Activated gamma-delta T cell treated with Interleukin-2 at 50 U/mL for 16 hours (primary cell): ENCODE data around the gene CCDC81.
"Not testable (repeated sequence)": the region's sequence is repeated elsewhere in the genome, so short reads cannot be mapped to it uniquely, and the experiment has no call there.

Experiments
- DNase-seq: peaks from one replicate; pipeline ENCODE4 v3.0.0-alpha.2; 2020

The CCDC81 gene

DNA sequence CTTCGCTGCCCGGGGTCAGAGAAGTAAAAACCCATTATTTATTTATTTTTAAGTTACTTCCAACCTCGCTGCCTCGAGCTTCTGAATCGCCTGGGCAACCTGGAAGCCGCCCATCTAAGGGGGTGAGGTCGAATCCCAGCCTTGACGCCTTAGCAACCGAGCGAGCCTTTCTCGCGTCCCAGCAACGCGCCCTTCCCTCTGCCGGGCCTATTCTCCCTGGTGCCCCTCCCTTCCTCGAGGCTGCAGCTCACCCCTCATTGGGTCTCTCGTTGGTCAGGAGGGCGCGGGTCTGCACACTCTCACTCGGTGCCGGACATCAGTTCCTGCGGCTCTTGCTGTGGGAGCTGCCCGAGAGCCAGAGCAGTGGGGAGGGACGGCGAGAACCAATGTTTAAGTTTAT lies at the start of gene CCDC81:
TSS of gene CCDC81 (plus strand) at position 302 of the 400 bp plus-strand sequence. CDS start 277 bp downstream, outside the sequence.
- no peak for DNase-seq

DNA sequence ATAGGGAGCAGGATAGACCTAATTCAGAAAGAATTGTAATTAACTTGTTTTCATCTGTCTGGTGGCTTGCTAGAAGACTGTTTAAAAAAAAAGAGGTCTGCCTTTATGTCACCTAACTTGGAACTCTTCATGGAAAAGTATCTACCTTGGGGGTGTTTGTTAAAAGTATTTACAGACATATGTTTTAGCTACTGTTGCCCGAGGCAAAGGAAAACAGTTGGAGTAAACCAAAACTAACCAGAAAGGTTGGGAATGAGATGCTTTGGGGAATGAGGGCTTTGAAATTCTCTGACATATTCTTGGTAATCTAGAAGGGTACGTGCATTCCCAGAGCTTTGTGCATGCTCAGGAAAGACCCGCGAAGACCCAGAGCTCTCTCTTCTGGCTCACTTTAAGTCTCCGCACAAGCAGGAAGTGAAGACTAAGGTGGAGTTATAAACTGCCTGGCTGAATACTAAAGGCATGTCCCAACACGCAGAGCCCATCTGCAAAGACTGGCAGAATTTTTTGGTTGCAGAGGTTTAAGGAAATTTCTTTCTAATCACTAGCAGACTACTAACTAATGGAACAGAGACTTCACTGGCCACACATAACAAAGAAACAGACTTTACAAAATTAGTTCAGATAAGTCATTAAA lies 39.4 kb upstream of the CCDC81 start:
- DNase-seq, result no peak

DNA sequence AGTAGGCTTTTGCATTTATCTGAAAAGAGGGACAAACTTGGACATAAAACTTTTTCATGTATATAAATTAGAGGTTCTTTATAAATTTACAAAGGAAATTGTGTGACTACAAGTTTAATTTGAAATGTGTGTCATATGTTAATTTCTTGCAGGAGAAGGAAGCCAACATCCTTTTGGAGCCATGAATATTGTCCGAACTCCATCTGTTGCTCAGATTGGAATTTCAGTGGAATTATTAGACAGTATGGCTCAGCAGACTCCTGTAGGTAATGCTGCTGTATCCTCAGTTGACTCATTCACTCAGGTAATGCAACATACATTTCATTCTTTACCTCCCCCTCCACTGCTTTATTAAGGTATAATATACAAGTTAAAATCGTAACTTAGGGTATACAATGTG lies 37.5 kb upstream of the CCDC81 start:
- DNase-seq, result no peak

DNA sequence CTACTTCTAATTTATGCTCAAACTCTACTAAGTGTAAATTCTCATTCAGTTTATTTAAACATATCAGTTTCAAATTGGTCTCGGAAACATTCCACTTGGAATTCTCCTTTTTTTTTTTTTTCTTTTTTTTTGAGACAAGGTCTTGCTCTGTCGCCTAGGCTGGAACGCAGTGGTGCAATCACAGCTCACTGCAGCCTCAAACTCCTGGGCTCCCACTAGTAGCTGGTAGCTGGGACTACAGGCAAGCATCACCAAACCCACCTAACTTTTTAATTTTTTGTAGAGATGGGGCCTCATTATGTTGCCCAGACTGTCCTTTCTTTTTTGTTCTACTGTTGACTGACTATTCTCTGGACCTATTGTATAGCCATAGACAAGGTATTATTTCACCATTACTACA lies 33.3 kb upstream of the CCDC81 start:
- DNase-seq, result no peak

DNA sequence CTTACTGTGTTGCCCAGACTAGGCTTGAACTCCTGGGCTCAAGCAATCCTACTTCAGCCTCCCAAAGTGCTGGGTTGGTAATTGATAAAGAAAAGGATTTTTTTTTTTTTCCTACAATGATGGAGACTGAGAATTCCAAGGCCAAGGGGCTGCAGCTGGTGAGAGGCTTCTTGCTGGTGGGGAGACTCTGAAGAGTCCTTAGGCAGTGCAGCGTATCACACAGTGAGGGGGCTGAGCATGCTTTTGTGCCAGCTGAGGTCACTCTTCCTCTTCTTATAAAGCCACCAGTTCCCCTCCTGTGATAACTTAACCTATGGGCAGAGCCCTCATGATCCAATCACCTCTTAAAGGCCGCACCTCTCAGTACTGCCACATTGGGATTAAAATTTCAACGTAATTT lies 28.2 kb upstream of the CCDC81 start:
- DNase-seq, result no peak

DNA sequence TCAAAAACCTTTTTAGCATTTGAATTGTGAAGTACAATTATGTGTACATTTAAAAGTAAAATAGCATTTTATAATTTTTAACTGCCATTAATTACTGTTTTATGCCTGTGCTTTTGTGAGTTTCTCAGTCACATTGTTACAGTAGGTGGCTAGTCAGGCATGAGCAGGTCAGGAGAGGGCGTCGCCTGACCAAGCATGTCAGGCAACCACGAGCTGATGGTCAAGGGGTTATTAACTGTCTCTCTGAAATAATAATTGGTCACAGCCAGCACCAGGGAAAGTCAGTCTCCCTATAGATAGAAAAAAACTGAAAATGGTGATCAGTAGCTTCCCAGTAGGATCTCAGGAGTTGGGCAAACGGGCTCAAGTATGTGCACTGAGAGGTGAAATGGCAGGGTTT lies 19.4 kb upstream of the CCDC81 start:
- no peak for DNase-seq

DNA sequence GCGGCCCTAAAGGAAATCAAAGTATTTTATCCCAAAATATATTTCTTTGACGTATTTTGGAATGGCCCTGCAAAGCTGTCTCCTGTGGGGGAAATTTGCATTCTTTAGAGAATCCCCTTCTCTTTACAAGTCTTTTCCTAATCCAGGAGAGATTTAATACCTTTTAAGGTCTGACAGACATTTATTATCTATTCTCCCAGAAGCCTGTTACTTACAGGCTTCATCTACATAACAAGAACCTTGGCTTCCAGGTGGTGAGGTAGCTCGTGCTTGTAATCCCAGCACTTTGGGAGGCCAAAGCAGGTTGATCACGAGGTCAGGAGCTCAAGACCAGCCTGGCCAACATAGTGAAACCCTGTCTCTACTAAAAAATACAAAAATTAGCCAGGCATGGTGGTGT lies 17.3 kb upstream of the CCDC81 start:
- DNase-seq, result not testable (repeated sequence)

DNA sequence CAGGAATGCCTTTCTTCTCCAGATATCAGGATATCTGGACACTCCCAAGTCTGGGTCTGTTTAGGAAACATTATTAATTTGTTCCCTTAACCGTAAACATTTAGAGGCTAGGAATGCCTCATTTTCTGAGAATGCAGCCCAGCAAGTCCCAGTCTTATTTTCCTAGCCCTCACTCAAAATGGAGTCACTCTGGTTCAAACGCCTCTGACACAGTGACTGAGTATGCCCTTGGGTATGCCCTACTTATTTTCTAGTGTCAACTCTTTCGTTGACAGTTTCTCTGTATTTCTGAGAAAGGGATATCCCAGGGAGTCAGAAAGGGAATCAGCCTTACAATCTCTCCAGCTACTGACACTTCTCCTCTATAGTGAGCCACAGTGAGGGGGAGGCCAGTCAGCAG lies 16.0 kb upstream of the CCDC81 start:
- no peak for DNase-seq

DNA sequence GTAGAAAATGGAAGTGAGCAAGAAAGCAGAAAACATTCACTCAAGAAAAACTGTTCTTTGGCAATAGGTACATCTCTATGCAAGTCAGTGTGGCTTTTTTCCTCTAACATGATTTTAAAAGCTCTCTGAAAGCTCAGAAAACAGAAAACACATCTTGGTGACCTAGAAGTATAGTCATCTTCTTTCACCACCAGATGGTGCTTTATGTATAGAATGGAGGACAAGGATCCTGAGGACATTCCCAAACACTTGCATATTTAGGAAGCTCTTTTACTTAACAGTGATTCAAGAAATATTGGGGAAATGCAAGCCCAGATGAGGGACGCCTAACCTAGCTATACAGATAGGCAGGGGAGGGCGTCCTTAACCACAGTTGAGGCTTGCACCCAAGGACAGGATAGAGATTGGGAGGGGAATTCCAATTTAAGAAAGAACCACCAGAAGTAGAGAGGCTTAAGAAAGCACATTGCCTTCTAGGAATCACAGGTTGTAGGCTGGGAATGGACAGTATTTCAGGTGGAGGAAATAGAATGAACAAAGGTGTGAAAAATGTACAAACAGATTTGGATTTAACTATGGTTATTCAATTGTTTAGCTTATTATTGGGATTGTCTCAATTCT lies 13.8 kb upstream of the CCDC81 start:
- DNase-seq, result no peak

DNA sequence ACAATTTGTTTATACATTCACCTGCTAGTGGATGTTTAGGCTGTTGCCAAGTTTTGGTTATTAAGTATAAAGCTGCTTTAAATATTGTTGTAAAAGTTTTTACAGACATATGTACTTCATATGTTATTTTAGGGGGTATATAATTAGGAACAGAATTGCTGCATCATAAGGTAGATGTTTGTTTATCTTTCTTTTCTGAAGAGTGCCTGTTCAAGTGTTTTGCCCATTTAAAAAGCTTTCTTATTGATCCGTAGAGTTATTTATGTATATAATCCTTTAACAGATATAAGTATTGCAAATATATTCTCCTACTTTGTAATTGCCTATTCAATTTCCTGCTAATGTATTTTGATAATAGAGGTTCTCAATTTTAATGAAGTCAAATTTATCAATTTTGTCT lies 11.3 kb upstream of the CCDC81 start:
- DNase-seq, result no peak

DNA sequence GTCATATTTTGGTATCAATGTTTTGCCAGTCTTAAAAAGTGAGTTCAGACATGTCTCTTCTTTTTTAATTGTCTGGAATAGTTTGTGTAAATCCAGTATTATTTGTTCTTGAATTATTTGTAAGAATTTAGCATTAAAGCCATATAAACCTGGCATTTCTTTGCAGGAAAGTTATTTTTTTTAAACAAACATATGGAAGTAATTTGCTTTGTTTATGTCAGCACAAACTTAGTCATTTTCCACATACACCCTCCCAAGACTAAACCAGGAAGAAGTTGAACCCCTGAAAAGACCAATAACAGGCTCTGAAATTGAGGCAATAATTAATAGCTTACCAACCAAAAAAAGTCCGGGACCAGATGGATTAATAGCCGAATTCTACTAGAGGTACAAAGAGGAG lies 9.1 kb upstream of the CCDC81 start:
- no peak for DNase-seq

DNA sequence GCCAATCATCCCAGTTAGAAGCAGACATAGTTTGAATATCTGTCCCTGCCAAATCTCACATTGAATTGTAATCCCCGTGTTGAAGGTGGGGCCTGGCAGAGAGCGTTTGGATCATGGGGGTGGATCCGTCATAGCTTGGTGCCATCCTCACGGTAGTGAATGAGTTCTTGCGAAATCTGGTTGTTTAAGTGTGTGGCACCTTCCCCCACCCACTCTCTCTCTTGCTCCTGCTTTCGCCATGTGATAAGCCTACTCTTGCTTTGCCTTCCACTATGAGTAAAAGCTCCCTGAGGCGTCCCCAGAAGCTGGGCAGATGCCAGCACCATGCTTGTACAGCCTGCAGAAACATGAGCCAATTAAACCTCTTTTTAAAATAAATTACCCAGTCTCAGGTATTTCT lies 5.0 kb upstream of the CCDC81 start:
- DNase-seq, result no peak

DNA sequence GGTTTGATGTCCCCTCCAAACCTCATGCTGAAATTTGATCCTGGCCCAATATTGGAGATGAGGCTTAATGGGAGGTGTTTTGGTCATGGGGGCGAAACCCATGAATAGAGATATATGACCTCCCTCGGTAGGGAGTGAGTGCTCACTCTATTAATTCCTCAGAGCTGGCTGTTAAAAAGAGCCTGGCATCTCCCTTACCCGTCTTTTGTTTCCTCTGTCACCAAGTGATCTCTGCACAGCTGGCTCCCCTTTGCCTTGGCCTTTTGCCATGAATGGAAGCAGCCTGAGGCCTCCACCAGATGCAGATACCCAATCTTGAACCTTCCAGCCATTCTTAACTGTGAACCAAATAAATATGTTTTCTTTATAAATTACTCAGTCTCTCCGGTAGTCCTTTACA lies 4.5 kb upstream of the CCDC81 start:
- no peak for DNase-seq

DNA sequence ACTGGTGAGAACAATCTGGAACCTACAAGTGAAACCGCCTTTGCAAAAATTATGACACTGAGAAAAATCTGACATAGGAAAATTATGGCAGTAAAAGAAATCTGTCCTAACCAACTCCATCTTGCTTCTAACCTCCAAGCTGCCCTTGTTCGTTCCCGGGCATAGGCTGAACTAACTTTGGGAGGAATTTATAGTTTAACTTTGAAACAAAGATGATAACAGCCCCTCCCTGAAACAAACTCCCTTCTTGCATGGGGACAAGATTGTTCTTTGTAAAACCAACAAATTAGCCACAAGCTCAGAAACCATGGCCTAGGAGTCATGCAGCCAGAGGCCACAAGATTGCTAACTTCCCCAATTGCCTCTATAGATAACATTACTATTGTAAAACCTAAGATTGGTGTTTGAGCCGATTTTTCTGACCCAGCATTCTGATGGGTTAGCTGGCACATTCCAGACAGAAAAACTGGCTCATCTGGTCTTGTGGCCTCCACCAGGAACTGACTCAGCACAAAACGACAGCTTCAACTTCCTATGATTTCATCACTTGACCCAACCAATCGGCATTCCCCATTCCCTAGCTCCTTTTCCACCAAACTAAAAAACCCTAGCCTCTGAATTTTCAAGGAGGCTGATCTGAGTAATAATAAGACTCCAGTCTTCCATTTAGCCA lies 3.6 kb upstream of the CCDC81 start:
- no peak for DNase-seq

DNA sequence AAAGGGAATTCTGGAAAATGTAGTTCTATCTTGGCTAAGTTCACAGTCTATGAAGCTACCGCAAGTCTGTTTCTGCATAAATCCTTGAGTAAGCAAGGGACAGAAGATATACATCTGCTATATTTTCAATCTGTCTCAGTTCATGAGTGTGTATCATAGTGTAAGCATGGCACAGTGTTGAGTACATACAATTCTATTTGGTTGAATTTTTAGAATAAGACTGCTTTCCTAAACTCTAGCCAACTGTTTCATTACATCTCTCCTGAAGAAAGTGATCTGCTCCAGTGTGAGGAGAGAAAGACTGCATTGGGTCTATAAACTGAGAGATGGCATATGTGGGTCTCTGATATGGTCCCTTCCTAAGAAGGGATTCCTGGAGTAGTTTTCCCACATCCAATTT lies 2.6 kb upstream of the CCDC81 start:
- DNase-seq, result no peak

DNA sequence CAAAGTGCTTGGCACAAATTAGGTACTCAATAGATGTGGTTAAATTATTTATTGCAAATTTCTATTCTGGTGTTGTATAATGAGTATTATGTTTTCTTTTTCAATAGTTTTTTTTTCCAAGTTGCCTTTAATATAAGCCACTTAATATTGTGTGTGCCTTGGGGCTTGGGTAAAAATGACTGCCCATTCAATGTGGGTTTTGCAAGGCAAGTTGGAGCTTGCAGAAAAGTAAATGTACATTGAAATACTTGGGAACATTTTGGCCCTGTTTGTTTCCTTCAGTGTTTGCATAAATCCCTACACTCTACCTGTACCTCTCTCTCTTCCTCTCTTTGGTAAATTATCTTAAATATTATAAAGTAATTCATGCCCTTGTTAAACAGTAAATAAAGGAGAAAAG lies 2.1 kb upstream of the CCDC81 start:
- no peak for DNase-seq

DNA sequence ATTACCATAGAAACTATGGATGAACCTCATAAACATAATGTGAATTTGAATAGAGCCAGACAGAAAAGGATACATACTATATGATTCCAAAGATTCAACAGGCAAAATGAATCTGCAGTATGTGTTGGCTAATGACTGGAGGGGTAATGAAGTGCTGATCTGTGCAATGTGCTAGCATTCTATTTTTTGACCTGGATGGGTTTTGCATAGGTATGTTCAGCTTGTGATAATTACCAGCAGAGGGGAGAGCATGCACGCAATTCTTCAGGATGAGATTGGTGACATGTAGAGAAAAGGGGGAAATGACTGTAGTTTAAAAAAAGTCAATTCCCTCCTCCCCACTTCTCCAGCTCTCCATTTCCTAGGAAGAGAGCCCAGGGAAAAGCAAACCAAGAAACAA lies 618 bp upstream of the CCDC81 start:
- no peak for DNase-seq

DNA sequence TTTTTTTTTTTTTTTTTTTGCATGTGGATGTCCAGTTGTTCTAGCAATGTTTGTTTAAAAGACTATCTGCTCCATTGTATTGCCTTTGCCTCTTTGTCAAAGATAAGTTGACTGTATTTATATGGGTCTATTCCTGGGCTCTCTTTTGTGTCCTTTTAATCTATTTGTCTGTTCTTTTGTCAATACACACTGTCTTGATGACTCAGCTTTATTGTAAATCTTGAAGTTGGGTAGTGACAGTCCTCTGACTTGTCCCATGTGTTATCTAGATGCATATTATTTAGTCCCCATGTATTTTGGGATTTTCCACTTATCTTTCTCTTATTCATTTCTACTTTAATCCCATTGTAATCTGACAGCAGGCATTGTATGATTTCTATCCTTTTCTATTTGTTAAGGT lies 3.3 kb downstream of the CCDC81 start:
- no peak for DNase-seq

DNA sequence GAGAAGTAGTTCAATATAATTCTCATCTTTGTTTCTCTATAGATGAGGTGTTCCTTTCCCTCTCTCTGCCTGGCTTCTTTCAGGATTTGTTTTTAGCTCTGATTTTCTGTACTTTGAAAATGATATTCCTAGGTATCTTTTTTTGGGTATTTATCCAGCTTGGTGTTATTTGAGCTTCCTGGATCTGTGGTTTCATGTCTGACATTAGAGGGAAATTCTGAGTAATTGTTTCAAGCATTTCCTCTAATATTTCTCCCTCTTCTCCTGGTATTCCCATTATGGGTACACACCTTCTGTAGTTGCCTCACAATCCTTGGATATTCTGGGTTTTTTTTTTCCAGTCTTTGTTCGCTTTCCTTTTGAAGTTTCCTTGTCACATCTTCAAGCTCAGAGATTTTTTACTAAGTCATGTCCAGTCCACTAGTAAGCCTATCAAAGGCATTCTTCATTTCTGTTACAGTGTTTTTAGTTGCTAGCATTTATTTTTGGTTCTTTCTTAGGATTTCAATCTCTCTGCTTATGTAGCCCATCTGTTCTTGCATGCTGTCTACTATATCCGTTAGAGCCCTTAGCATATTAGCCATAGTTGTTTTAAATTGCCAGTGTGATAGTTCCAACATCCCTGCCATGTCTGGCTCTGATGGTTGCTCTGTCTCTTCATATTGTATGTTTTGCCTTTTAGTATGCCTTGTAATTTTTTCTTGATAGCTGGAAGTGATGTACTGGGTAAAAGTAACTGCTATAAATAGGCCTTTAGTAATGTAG lies 5.8 kb downstream of the CCDC81 start:
- no peak for DNase-seq

DNA sequence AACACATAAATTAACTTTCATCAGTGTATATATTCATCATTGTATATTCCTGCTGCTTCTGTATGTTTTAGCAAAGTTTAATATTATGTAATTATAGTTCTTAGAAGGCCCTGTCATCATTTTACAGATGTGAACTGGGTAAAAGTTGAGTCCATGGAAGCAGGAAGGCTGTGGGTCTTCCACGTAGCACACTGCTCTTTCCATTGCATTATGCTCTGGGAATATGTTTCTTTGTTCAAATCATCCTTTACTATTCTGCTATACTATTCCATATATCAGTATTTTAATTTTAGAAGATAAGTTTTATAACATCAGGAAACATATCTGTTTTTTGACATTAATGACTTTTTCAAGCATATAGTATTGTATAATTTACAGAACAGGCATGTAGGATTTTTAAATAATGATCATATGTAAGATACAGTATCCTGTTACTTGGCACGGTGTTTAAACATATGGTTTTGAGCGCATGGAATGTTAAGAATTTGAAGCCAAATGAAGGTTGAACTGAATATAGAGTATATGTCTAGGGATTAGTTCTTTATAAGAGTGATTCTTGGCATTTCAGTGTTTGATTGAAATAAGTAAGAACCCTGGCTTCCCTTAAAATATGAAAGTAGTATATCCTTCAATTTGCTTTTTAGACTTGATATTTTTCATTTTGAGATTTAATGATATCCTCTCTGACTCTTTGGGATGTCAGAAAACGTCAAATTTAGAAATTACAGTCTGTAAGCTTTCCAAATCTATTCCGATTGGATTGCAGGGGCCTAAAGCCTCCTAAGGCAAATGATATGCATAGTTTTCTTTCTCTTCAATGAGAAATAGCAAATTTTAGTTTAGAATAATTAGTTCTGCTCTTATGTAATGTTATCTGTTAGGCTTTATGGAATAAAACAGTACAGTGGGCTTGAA lies 8.6 kb downstream of the CCDC81 start:
- no peak for DNase-seq

DNA sequence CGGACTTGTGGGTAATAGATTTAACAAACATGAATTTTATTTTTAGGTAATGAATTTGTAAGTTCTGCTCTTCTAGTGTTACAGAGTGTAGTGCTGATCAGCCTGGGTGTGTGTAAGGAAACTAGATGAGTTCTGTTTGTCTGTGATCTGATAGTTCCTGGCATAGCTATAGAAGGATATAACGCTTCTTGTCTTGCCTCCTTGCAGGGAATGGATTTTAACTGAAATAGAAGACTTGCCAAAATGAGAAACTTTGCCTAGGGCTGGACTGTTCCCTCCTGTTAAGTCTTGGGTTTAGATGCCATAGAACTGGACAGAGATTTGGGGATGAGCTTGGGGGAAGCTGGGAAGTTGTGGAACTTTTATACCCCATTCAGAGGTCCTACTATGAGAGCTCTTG lies 11.6 kb downstream of the CCDC81 start:
- DNase-seq, result no peak

DNA sequence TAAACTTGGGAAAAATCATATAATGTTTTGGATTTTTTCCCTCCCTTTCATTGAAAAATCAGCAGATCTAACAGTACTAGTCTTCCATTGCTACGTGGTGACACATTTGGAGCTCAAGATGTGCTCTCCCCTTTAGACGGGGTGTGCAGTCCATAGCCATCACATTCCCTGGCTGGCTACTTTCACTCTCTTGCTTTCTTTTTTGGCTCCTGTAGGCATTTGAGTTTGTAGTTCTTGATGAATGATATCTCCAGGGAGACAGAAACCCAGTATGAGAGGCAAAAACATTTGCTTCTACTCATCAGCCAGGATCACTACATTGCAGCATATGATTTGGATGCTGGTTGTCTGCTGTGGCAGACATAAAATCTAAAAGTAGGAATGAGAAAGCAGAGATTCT lies 12.1 kb downstream of the CCDC81 start:
- DNase-seq, result no peak

DNA sequence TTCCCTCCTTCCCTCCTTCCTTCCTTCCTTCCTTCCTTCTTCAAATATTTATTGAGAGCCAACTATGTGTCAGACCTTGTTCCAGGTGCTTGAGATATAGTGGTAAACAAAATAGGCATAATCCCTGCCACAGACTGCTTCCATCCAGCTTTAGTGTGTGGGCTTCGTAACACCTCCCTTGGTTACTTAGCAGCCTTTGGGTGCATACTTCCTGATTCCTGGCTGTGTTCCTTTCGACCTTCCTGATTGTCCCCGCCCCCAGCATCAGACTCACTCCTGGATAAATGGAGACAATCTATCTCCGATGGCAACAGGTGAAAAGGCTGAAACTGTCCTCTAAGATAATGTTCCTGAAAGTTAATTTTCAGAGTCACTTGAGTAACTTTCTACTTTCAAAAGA lies 13.5 kb downstream of the CCDC81 start:
- DNase-seq, result no peak
